ENCODE data around the gene ATP6V1A.

DNA sequence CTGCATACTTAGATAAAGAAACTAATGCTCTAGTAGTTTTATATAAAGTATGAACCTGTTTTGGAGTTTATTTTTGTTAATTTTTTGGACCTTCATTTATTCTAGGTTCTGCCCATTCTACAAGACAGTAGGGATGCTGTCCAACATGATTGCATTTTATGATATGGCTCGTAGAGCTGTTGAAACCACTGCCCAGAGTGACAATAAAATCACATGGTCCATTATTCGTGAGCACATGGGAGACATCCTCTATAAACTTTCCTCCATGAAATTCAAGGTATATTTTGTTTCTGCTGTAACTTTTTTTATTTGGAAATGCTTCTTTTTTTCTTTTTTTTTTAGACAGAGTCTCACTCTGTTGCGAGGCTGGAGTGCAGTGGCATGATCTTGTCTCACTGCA is 58.4 kb downstream of the ATP6V1A start:
- TF ChIP-seq CTCF (IDR thresholded peaks at IDR 0.05; ENCODE audit: borderline replicate concordance, extremely low read depth, low read length, poor library complexity, severe bottlenecking) (no peak), EZH2 (IDR thresholded peaks at IDR 0.05; ENCODE audit: borderline replicate concordance, low read depth, low read length, severe bottlenecking) (no peak)

Measured in DND-41 (cell line).